OCI-LY7 (cell line): ENCODE data around the gene NFATC2.

Experiments
- CTCF ChIP-seq: fragments of 200-600 bp; sonication (generic); conservative IDR thresholded peaks from 2 replicates; pipeline ENCODE4 v1.5.1; 2014; ENCODE audit warnings: mild to moderate bottlenecking, antibody characterized with exemption, low read length, moderate library complexity, mixed read lengths
- EZH2phosphoT487 ChIP-seq: fragments of 200-600 bp; sonication (generic); IDR thresholded peaks from 2 replicates; pipeline ENCODE4 v1.6.1; 2018; ENCODE audit warnings: low read depth, borderline replicate concordance, mild to moderate bottlenecking, mixed run types, antibody characterized with exemption, low read length, moderate library complexity, mixed read lengths

GRCh38 chr20:51547951-51548350 lies 5.4 kb upstream of the NFATC2 start:
- no peak for TF ChIP-seq CTCF
- no peak for TF ChIP-seq EZH2phosphoT487
